GM12873 (cell line): ENCODE measurements around the gene TIMM29.

Source experiments
- TF ChIP-seq, protein P1 (sequence below): IDR thresholded peaks from 2 replicates; pipeline ENCODE4 v1.5.1; 2012; ENCODE audit warnings: low read depth, mild to moderate bottlenecking, moderate library complexity, low read length, control low read depth; ENCODE audit not compliant: insufficient read depth; ENCODE audit errors: missing control alignments

TIMM29 gene

GRCh38 chr19:10920781-10921180 lies 7.8 kb upstream of the TIMM29 start:
- TF ChIP-seq, protein P1, sequence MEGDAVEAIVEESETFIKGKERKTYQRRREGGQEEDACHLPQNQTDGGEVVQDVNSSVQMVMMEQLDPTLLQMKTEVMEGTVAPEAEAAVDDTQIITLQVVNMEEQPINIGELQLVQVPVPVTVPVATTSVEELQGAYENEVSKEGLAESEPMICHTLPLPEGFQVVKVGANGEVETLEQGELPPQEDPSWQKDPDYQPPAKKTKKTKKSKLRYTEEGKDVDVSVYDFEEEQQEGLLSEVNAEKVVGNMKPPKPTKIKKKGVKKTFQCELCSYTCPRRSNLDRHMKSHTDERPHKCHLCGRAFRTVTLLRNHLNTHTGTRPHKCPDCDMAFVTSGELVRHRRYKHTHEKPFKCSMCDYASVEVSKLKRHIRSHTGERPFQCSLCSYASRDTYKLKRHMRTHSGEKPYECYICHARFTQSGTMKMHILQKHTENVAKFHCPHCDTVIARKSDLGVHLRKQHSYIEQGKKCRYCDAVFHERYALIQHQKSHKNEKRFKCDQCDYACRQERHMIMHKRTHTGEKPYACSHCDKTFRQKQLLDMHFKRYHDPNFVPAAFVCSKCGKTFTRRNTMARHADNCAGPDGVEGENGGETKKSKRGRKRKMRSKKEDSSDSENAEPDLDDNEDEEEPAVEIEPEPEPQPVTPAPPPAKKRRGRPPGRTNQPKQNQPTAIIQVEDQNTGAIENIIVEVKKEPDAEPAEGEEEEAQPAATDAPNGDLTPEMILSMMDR, result no peak

- TF ChIP-seq, protein P1, result no peak
Observed at GRCh38 chr19:10921199-10921909, 7.3 kb upstream of the TIMM29 start.

DNA sequence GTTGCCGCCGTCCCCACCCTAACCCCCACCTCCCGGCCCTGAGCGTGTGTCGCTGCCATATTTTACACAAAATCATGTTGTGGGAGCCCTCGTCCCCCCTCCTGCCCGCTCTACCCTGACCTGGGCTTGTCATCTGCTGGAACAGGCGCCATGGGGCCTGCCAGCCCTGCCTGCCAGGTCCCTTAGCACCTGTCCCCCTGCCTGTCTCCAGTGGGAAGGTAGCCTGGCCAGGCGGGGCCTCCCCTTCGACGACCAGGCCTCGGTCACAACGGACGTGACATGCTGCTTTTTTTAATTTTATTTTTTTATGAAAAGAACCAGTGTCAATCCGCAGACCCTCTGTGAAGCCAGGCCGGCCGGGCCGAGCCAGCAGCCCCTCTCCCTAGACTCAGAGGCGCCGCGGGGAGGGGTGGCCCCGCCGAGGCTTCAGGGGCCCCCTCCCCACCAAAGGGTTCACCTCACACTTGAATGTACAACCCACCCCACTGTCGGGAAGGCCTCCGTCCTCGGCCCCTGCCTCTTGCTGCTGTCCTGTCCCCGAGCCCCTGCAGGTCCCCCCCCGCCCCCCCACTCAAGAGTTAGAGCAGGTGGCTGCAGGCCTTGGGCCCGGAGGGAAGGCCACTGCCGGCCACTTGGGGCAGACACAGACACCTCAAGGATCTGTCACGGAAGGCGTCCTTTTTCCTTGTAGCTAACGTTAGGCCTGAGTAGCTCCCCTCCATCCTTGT lies 6.5 kb upstream of the TIMM29 start:
- TF ChIP-seq, protein P1, result no peak

DNA sequence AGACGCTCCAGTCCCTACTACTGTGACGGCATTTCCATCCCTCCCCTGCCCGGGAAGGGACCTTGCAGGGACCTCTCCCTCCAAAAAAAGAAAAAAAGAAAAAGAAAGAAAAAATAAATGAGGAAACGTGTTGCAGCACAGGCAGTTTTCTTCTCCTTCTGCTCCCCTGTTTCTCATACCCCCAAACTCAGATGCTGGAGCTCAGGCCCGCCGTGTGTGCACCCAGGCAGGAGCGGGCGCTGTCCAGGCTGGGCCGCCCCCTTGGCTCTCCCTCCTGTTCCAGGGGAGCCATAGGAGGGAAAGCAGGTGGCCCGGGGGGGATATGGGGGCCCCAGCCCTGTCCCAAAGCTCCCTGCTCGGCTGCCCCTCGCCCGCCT lies 6.0 kb upstream of the TIMM29 start:
- TF ChIP-seq, protein P1, result no peak

DNA sequence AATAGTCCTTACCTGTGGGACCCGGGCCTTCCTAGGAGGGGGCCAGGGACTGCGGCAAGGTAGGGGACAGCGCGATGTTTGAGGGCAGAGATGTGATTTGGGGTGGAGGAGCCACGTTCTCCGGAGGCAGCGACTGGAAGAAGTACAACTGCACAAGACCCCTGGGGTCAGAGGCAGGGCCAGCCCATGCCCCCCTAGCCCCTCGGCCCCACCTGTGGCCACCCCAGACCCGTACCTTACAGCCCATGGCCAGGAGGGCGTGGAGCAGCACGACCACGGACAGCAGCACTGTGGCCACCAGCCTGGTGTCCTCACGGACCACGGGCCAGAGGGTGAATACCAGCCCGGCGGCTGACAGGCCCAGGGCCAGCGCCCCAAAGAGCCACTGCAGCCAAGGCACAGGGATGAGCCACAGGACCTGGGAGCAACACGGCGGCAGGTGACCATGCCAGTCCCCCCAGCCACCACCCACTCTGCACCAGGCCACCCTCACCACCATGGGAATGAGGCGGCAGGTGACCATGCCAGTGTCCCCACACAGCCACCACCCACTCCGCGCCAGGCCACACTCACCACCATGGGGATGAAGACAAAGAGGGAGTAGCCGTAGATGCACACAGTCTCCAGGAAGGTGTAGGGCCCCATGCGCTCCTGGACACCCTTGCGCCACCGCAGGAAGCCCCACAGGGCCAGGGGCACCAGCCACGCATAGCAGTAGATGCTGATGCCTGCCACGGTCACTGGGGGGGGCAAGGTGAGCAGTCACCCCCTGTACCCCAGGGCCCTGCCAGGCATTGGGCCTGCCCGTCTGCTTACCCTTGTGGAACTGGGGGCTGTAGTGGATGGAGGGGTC lies 5.1 kb upstream of the TIMM29 start:
- TF ChIP-seq, protein P1, result no peak

DNA sequence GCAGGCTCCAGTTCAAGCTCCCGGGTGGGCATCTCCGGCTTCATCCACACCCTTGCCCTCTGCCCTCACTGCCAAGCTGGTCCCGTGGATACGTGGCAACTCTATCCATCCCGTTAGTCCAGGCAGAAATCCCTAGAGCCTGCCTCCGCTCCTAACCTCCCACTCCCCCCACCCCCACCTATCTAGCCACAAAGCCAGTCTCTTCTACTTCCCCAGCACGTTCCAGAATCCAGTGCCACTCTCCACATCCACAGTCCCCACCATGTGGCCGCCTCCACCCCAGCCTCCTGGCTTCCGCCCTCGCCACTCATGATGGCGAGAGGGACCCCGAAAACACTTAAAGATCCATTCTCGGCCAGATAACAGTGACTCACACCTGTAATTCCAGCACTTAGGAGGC lies 4.0 kb upstream of the TIMM29 start:
- TF ChIP-seq, protein P1, result no peak
